H9 (cell line): Measurements from ENCODE around the gene PCBP4. TPM values are rescaled to one million over a fixed set of nuclear protein-coding genes. Genes with fewer than 3 reads are reported as not detected.
A peak's percentile ranks its signal among the peaks of the same experiment; 100 is the strongest.

Source experiments
- DNase-seq: peaks from one replicate; pipeline ENCODE4 v3.0.0-alpha.2; 2017
- H2AFZ ChIP-seq: one replicate; pipeline ENCODE4 v1.6.1; 2013; ENCODE audit warnings: mild to moderate bottlenecking, low read length, control low read depth, moderate library complexity
- H2AK5ac ChIP-seq: 2 replicates; pipeline ENCODE4 v1.6.1; 2013; ENCODE audit warnings: low read length, control low read depth, mixed read lengths; ENCODE audit not compliant: insufficient read length
- H2BK120ac ChIP-seq: one replicate; pipeline ENCODE4 v1.6.1; 2013; ENCODE audit warnings: low read depth, mild to moderate bottlenecking, low read length, control low read depth, inconsistent platforms; ENCODE audit not compliant: poor library complexity, severe bottlenecking
- H2BK12ac ChIP-seq: 2 replicates; pipeline ENCODE4 v1.6.1; 2013; ENCODE audit warnings: low read length, control low read depth, mixed read lengths, low read depth; ENCODE audit not compliant: insufficient read length
- H2BK15ac ChIP-seq: 2 replicates; pipeline ENCODE4 v1.6.1; 2013; ENCODE audit warnings: low read depth, low read length, control low read depth
- H2BK20ac ChIP-seq: one replicate; pipeline ENCODE4 v1.6.1; 2013; ENCODE audit warnings: low read depth, mild to moderate bottlenecking, low read length, control low read depth, inconsistent platforms; ENCODE audit not compliant: poor library complexity, severe bottlenecking
- H2BK5ac ChIP-seq: 2 replicates; pipeline ENCODE4 v1.6.1; 2013; ENCODE audit warnings: low read length, control low read depth, mixed read lengths; ENCODE audit not compliant: insufficient read length
- H3K14ac ChIP-seq: 2 replicates; pipeline ENCODE4 v1.6.1; 2013; ENCODE audit warnings: low read length, control low read depth; ENCODE audit not compliant: insufficient read depth
- H3K18ac ChIP-seq: 2 replicates; pipeline ENCODE4 v1.6.1; 2013; ENCODE audit warnings: low read depth, mild to moderate bottlenecking, mixed read lengths, low read length, control low read depth; ENCODE audit not compliant: insufficient read length
- H3K23ac ChIP-seq: 2 replicates; pipeline ENCODE4 v1.6.1; 2013; ENCODE audit warnings: low read length, control low read depth, mixed read lengths, low read depth; ENCODE audit not compliant: insufficient read length
- H3K23me2 ChIP-seq: 2 replicates; pipeline ENCODE4 v1.6.1; 2013; ENCODE audit warnings: low read depth, mild to moderate bottlenecking, mixed read lengths, low read length, control low read depth; ENCODE audit not compliant: insufficient read length, poor library complexity, severe bottlenecking
- H3K27ac ChIP-seq: 2 replicates; pipeline ENCODE4 v1.5.1; 2013; ENCODE audit warnings: low read length, control low read depth, mixed read lengths, low read depth; ENCODE audit not compliant: insufficient read length
- H3K27me3 ChIP-seq: 2 replicates; pipeline ENCODE4 v1.6.1; 2013; ENCODE audit warnings: low read length, control low read depth, inconsistent platforms; ENCODE audit not compliant: insufficient read depth
- H3K4ac ChIP-seq: 2 replicates; pipeline ENCODE4 v1.6.1; 2013; ENCODE audit warnings: low read depth, mild to moderate bottlenecking, control low read depth, inconsistent platforms, low read length, moderate library complexity
- H3K4me1 ChIP-seq: 2 replicates; pipeline ENCODE4 v1.6.1; 2013; ENCODE audit warnings: low read length, control low read depth, inconsistent platforms; ENCODE audit not compliant: insufficient read depth
- H3K4me2 ChIP-seq: 2 replicates; pipeline ENCODE4 v1.6.1; 2013; ENCODE audit warnings: low read length, control low read depth, mixed read lengths; ENCODE audit not compliant: insufficient read length, insufficient read depth
- H3K56ac ChIP-seq: 2 replicates; pipeline ENCODE4 v1.6.1; 2013; ENCODE audit warnings: low read depth, mild to moderate bottlenecking, mixed read lengths, low read length, control low read depth; ENCODE audit not compliant: insufficient read length
- H3K79me1 ChIP-seq: 2 replicates; pipeline ENCODE4 v1.6.1; 2013; ENCODE audit warnings: low read depth, mild to moderate bottlenecking, moderate library complexity, low read length, control low read depth, inconsistent platforms; ENCODE audit not compliant: insufficient read depth, poor library complexity, severe bottlenecking
- H3K79me2 ChIP-seq: 2 replicates; pipeline ENCODE4 v1.6.1; 2013; ENCODE audit warnings: low read length, control low read depth, inconsistent platforms; ENCODE audit not compliant: insufficient read depth
- H3K9ac ChIP-seq: 2 replicates; pipeline ENCODE4 v1.6.1; 2013; ENCODE audit warnings: low read length, control low read depth, mixed read lengths; ENCODE audit not compliant: insufficient read length; ENCODE audit errors: extremely low read depth
- H3K9me3 ChIP-seq: one replicate; pipeline ENCODE4 v1.6.1; 2013; ENCODE audit warnings: low read depth, low read length, inconsistent platforms; ENCODE audit not compliant: control insufficient read depth
- H3T11ph ChIP-seq: one replicate; pipeline ENCODE4 v1.6.1; 2013; ENCODE audit warnings: mild to moderate bottlenecking, low read length, control low read depth, inconsistent platforms
- H4K20me1 ChIP-seq: one replicate; pipeline ENCODE4 v1.6.1; 2013; ENCODE audit not compliant: control insufficient read depth, insufficient read length, insufficient read depth
- H4K5ac ChIP-seq: 2 replicates; pipeline ENCODE4 v1.6.1; 2013; ENCODE audit warnings: low read depth, mild to moderate bottlenecking, mixed read lengths, low read length, control low read depth; ENCODE audit not compliant: insufficient read length
- H4K8ac ChIP-seq: replicated peaks from 2 replicates; pipeline ENCODE4 v1.6.1; 2013; ENCODE audit warnings: low read length, control low read depth, mixed read lengths, low read depth; ENCODE audit not compliant: insufficient read length
- H4K91ac ChIP-seq: 2 replicates; pipeline ENCODE4 v1.6.1; 2013; ENCODE audit warnings: low read depth, mild to moderate bottlenecking, moderate library complexity, mixed read lengths, low read length, control low read depth; ENCODE audit not compliant: insufficient read length
- H3K27ac Mint-ChIP-seq, 3 experiments: 2 replicates in 2 of 3; 3 replicates in 1 of 3; pipeline ENCODE4 v1.8.0; 2020 to 2021; ENCODE audit warnings: mixed read lengths in 3 of 3, mild to moderate bottlenecking in 1 of 3, moderate library complexity in 1 of 3
- H3K27me3 Mint-ChIP-seq: 2 replicates; pipeline ENCODE4 v1.8.0; 2021; ENCODE audit warnings: low read depth, mild to moderate bottlenecking, moderate library complexity, mixed read lengths
- H3K36me3 Mint-ChIP-seq, 3 experiments: 2 replicates in 2 of 3; 3 replicates in 1 of 3; pipeline ENCODE4 v1.8.0; 2020 to 2021; ENCODE audit warnings: low read depth in 3 of 3, mixed read lengths in 3 of 3; ENCODE audit not compliant: insufficient read depth in 1 of 3
- H3K4me1 Mint-ChIP-seq, 2 experiments: 2 replicates each; pipeline ENCODE4 v1.8.0; 2020; ENCODE audit warnings: mixed read lengths in 2 of 2
- H3K4me3 Mint-ChIP-seq, 2 experiments: 2 replicates in 1 of 2; 3 replicates in 1 of 2; pipeline ENCODE4 v1.8.0; 2020 to 2021; ENCODE audit warnings: mild to moderate bottlenecking in 2 of 2, mixed read lengths in 2 of 2, moderate library complexity in 1 of 2
- H3K9me3 Mint-ChIP-seq, 2 experiments: 2 replicates in 1 of 2; 3 replicates in 1 of 2; pipeline ENCODE4 v1.8.0; 2020; ENCODE audit warnings: mild to moderate bottlenecking in 2 of 2, mixed read lengths in 2 of 2, moderate library complexity in 1 of 2
- CTCF ChIP-seq: fragments of 200-600 bp; sonication (generic); conservative IDR thresholded peaks from 3 replicates; pipeline ENCODE4 v1.8.0; 2021; ENCODE audit warnings: antibody characterized with exemption, mild to moderate bottlenecking
- WGBS: extraction: QIAGEN DNeasy Blood & Tissue Kit; methylation state at CpG from one replicate; pipeline ENCODE4 v1.1.7; 2013; ENCODE audit warnings: missing lambda C conversion rate, low lambda C conversion rate, mixed read lengths; ENCODE audit not compliant: insufficient read length; ENCODE audit errors: extremely low coverage; 5-methylcytosine and 5-hydroxymethylcytosine counted together
- total RNA-seq: library from RNA; stranded (reverse); gene quantifications from 2 replicates; pipeline ENCODE4 v1.2.1, GENCODE V29; 2021

Gene PCBP4
- total RNA-seq, 1 experiment from 2014 or later = 24.6 TPM

DNA sequence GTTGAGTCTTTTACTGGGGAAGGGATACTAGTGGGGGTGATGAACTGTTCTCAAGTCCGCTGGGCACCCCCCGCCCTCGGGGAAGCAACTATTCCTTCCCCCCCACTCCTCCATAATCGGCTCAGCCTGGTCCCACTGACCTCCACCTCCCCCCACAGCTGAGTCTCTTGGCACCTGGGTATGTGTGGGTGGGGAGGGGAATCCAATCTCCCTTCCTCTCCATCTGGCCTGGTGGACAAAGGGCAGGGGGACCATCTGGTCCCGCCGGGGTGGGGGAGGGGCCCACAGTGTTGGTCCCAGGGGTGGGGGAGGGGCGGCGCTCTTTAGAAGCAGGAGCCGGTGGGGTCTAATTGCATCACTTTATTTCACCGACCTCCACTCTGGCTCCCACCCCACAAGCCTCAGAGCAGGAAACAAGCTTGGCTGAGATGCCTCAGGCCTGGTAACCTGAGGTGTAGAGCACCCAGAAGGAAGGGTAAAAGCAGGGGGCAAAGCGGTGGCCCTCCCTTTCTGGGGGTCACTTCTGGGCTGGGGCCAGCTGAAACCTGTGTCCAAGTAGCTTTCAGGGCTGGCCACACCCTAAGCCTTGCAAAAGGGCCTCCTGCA lies 1.0 kb upstream of the PCBP4 start:
- H3K9ac ChIP-seq = peak overlapping the region; percentile 71
- H3K4me1 ChIP-seq = peaks cover 11% of the 10 kb centered on the region; the same call in 1 of the 2 replicates
- Mint-ChIP-seq H3K27me3 (peaks cover 29% of the 10 kb centered on the region), H3K9me3 (no peaks in the 10 kb centered on the region), H3K4me3 (peak overlapping the region; percentile 80 to 89), H3K36me3 (peaks cover 0 to 5% (median 2%) of the 10 kb centered on the region in 3 experiments; a peak in 4 of 7 replicates), H3K4me1 (peaks cover 41 to 63% of the 10 kb centered on the region in 2 experiments), H3K27ac (peak overlapping the region; percentile 70 to 98 (median 94); a peak in 6 of 7 replicates)
- H3K14ac ChIP-seq = peak overlapping the region; percentile 59; the same call in 1 of the 2 replicates
- H3K27ac ChIP-seq = no peak overlapping the region
- no peaks in the 10 kb centered on the region for H3K27me3 ChIP-seq
- H3K56ac ChIP-seq = no peak overlapping the region
- DNase-seq = peak; percentile 74
- peak overlapping the region; percentile 73; the same call in 1 of the 2 replicates for H3K4ac ChIP-seq
- no peak overlapping the region for H2BK5ac ChIP-seq
- H3K23me2 ChIP-seq = peaks cover 11% of the 10 kb centered on the region
- no CpG with 5 or more reads among the region's 11 CpGs for WGBS
- peak overlapping the region; percentile 74 for H2BK120ac ChIP-seq
- H2BK15ac ChIP-seq = no peak overlapping the region
- H3K9me3 ChIP-seq = no peaks in the 10 kb centered on the region
- H3K4me2 ChIP-seq = peak overlapping the region; percentile 29
- H3K79me1 ChIP-seq = no peaks in the 10 kb centered on the region
- no peak overlapping the region for H4K8ac ChIP-seq
- H4K20me1 ChIP-seq = no peaks in the 10 kb centered on the region
- no peak overlapping the region for H2AFZ ChIP-seq
- no peak for TF ChIP-seq CTCF
- H3K79me2 ChIP-seq = no peaks in the 10 kb centered on the region
- H2BK12ac ChIP-seq = no peak overlapping the region
- H3K18ac ChIP-seq = peak overlapping the region; percentile 71
- no peak overlapping the region for H2AK5ac ChIP-seq
- no peak overlapping the region for H3T11ph ChIP-seq
- no peak overlapping the region for H4K5ac ChIP-seq
- no peak overlapping the region for H4K91ac ChIP-seq
- H2BK20ac ChIP-seq = no peak overlapping the region
- no peak overlapping the region for H3K23ac ChIP-seq
